ENCODE measurements around the gene ZNF665. TPM values are rescaled to one million over a fixed set of nuclear protein-coding genes. Genes with fewer than 3 reads are reported as not detected.

ZNF665 gene
- total and polyA plus RNA-seq, 2 donors (not counting 1 experiment from before 2014, with no cell fraction given), result 3.1 to 6.3 TPM

DNA sequence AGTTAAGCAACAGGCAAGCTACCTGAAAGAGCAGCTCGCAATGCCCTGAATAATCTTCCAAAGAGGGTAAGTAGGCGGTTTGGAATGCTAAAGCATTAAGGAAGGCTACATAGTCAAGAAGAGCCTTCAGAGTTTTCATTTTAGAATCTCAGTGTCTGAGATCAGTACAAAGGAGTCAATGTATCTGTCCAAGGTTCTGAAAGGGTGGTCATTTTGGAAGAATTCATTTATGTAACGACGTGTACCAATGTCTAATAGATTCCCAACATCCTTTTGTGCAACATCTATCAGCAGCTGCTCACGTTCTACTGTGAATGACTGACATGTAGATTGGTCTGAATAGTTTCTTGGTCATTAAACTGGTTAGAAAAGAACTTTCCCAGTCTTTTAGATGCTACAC is 15.2 kb downstream of the ZNF665 start:
- no peaks in the 10 kb centered on the region for H3K79me2 ChIP-seq (ENCODE audit: control insufficient read depth, insufficient read depth, low read length)
- no peak overlapping the region for H2AFZ ChIP-seq (ENCODE audit: low read length)
- no peak for DNase-seq (ENCODE audit: low read depth in 2 of 2)

DNA sequence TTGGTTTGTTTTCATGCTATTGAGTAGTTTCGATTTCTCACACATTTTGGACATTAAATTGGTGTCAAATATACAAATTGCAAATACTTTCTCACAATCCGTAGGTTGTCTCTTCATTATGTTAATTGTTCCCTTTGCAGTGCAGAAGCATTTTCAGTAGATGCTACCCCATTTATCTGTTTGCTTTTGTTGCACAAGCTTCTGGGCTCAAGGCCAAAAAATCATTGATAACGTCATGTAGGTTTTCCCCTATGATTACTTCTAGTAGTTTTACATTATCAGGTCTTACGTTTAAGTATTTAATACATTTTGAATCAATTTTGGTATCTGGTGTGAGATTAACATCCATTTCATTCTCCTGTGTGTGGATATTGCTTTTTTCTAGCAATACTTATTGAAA is 20.3 kb downstream of the ZNF665 start:
- DNase-seq (ENCODE audit: low read depth in 2 of 2), result peak; percentile 9 to 39
- Histone ChIP-seq H2AFZ (ENCODE audit: low read length) (no peak overlapping the region), H3K79me2 (ENCODE audit: control insufficient read depth, insufficient read depth, low read length) (no peaks in the 10 kb centered on the region), H3K4me3 (replicated peaks in 1 of 4; ENCODE audit: control extremely low read depth in 1 of 4, insufficient read depth in 1 of 4, low read depth in 3 of 4, low read length in 4 of 4) (no peak overlapping the region), H3K9me3 (ENCODE audit: control insufficient read depth, insufficient read depth, low read depth, low read length) (no peaks in the 10 kb centered on the region), H3K4me2 (ENCODE audit: extremely low read depth, insufficient read depth, low read length) (no peak overlapping the region), H3K36me3 (ENCODE audit: control insufficient read depth, insufficient read depth, low read length) (no peaks in the 10 kb centered on the region), H3K27ac (ENCODE audit: insufficient read depth, low read length) (no peak overlapping the region), H3K27me3 (ENCODE audit: control insufficient read depth, insufficient read depth, low read length) (no peaks in the 10 kb centered on the region), H3K9ac (ENCODE audit: insufficient read depth, low read length) (no peak overlapping the region), H3K4me1 (ENCODE audit: control insufficient read depth, extremely low read depth, insufficient read depth, low read length) (no peaks in the 10 kb centered on the region), H4K20me1 (ENCODE audit: control insufficient read depth, extremely low read depth, insufficient read depth, low read length) (no peaks in the 10 kb centered on the region)
- TF ChIP-seq, protein P1, sequence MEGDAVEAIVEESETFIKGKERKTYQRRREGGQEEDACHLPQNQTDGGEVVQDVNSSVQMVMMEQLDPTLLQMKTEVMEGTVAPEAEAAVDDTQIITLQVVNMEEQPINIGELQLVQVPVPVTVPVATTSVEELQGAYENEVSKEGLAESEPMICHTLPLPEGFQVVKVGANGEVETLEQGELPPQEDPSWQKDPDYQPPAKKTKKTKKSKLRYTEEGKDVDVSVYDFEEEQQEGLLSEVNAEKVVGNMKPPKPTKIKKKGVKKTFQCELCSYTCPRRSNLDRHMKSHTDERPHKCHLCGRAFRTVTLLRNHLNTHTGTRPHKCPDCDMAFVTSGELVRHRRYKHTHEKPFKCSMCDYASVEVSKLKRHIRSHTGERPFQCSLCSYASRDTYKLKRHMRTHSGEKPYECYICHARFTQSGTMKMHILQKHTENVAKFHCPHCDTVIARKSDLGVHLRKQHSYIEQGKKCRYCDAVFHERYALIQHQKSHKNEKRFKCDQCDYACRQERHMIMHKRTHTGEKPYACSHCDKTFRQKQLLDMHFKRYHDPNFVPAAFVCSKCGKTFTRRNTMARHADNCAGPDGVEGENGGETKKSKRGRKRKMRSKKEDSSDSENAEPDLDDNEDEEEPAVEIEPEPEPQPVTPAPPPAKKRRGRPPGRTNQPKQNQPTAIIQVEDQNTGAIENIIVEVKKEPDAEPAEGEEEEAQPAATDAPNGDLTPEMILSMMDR (conservative IDR thresholded peaks at IDR 0.05 in 1 of 2, IDR thresholded peaks at IDR 0.05 in 1 of 2; ENCODE audit: low read depth in 1 of 2, low read length in 2 of 2), result no peak
- no peak for TF ChIP-seq EZH2 (IDR thresholded peaks at IDR 0.05; ENCODE audit: low read length, missing control alignments)

More for the DNA sequence above, 15.2 kb downstream of the ZNF665 start:
- Histone ChIP-seq H3K9ac (ENCODE audit: insufficient read depth, low read length) (no peak overlapping the region), H4K20me1 (ENCODE audit: control insufficient read depth, extremely low read depth, insufficient read depth, low read length) (no peaks in the 10 kb centered on the region), H3K27me3 (ENCODE audit: control insufficient read depth, insufficient read depth, low read length) (no peaks in the 10 kb centered on the region), H3K4me1 (ENCODE audit: control insufficient read depth, extremely low read depth, insufficient read depth, low read length) (no peaks in the 10 kb centered on the region), H3K4me3 (replicated peaks in 1 of 4; ENCODE audit: control extremely low read depth in 1 of 4, insufficient read depth in 1 of 4, low read depth in 3 of 4, low read length in 4 of 4) (no peak overlapping the region), H3K27ac (ENCODE audit: insufficient read depth, low read length) (no peak overlapping the region), H3K4me2 (ENCODE audit: extremely low read depth, insufficient read depth, low read length) (no peak overlapping the region), H3K36me3 (ENCODE audit: control insufficient read depth, insufficient read depth, low read length) (peaks cover 1% of the 10 kb centered on the region), H3K9me3 (ENCODE audit: control insufficient read depth, insufficient read depth, low read depth, low read length) (no peaks in the 10 kb centered on the region)
- TF ChIP-seq, protein P1 (conservative IDR thresholded peaks at IDR 0.05 in 1 of 2, IDR thresholded peaks at IDR 0.05 in 1 of 2; ENCODE audit: low read depth in 1 of 2, low read length in 2 of 2), result no peak
- no peak for TF ChIP-seq EZH2 (IDR thresholded peaks at IDR 0.05; ENCODE audit: low read length, missing control alignments)

DNA sequence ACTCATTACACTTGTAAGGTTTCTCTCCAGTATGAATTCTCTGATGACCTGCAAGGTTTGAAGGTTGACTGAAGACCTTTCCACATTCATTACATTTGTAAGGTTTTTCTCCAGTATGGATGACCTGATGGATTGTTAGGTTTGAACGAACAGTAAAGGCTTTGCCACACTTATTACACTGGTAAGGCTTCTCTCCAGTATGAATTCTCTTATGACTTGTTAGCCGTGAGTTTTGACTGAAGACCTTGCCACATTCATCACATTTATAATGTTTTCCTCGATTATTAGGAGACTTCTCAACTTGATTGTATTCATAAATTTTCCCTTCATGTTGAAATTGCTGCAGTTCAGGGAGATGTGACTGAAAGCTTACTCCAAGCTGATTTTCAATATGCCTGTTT is 27.5 kb downstream of the ZNF665 start:
- no peak for DNase-seq (ENCODE audit: low read depth in 2 of 2)
- Histone ChIP-seq H3K9me3 (ENCODE audit: control insufficient read depth, insufficient read depth, low read depth, low read length) (no peaks in the 10 kb centered on the region), H3K36me3 (ENCODE audit: control insufficient read depth, insufficient read depth, low read length) (no peaks in the 10 kb centered on the region), H3K9ac (ENCODE audit: insufficient read depth, low read length) (no peak overlapping the region), H3K4me3 (replicated peaks in 1 of 4; ENCODE audit: control extremely low read depth in 1 of 4, insufficient read depth in 1 of 4, low read depth in 3 of 4, low read length in 4 of 4) (no peak overlapping the region), H3K79me2 (ENCODE audit: control insufficient read depth, insufficient read depth, low read length) (no peaks in the 10 kb centered on the region), H3K4me2 (ENCODE audit: extremely low read depth, insufficient read depth, low read length) (no peak overlapping the region), H2AFZ (ENCODE audit: low read length) (no peak overlapping the region), H4K20me1 (ENCODE audit: control insufficient read depth, extremely low read depth, insufficient read depth, low read length) (no peaks in the 10 kb centered on the region), H3K27ac (ENCODE audit: insufficient read depth, low read length) (no peak overlapping the region), H3K4me1 (ENCODE audit: control insufficient read depth, extremely low read depth, insufficient read depth, low read length) (no peaks in the 10 kb centered on the region), H3K27me3 (ENCODE audit: control insufficient read depth, insufficient read depth, low read length) (no peaks in the 10 kb centered on the region)
- TF ChIP-seq, protein P1 (conservative IDR thresholded peaks at IDR 0.05 in 1 of 2, IDR thresholded peaks at IDR 0.05 in 1 of 2; ENCODE audit: low read depth in 1 of 2, low read length in 2 of 2), result no peak
- no peak for TF ChIP-seq EZH2 (IDR thresholded peaks at IDR 0.05; ENCODE audit: low read length, missing control alignments)
